Fibroblast of the aortic adventitia (primary cell): ENCODE measurements around the gene PROSER3. TPM values are rescaled to one million over a fixed set of nuclear protein-coding genes. Genes with fewer than 3 reads are reported as not detected.

Experiments used
- DNase-seq: peaks from one replicate; pipeline ENCODE4 v3.0.0-alpha.2; 2010; ENCODE audit warnings: low read depth
- H3K4me3 ChIP-seq: 2 replicates; pipeline ENCODE4 v1.5.1; 2011; ENCODE audit warnings: low read depth, mild to moderate bottlenecking, control low read depth, low read length, moderate library complexity
- total RNA-seq: library from RNA; depleted of rRNA; stranded (reverse); fragments of >200 nt; gene quantifications from 2 replicates; pipeline ENCODE4 v1.2.3, GENCODE V29; 2012; ENCODE audit warnings: low replicate concordance
- TF ChIP-seq, protein P1 (sequence below): IDR thresholded peaks from 2 replicates; pipeline ENCODE4 v1.5.1; 2011; ENCODE audit warnings: mild to moderate bottlenecking, low read length, control low read depth, inconsistent platforms; ENCODE audit not compliant: insufficient read depth

PROSER3 gene
- total RNA-seq, 1 donor = 10.8 TPM

DNA sequence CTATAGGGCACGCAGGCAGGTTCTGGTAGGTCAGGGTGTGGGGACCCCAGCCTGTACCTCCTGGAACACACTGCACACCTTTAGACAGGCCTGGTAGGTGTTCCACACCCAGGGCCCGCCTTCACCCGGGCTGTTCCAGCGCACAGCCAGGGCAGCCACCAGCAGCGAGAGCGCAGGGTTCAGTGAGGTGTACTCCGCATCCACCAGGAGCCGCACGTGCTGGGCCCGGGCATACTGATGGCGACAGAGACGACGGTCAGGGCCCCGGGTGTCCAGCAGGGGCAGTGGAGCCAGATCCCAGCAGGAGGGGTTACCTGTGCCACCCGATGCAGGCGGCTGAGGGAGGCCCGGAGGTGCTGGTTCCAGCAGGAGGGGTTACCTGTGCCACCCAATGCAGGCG is 48.6 kb downstream of the PROSER3 start:
- H3K4me3 ChIP-seq = no peak overlapping the region
- no peak for DNase-seq
- TF ChIP-seq, protein P1, sequence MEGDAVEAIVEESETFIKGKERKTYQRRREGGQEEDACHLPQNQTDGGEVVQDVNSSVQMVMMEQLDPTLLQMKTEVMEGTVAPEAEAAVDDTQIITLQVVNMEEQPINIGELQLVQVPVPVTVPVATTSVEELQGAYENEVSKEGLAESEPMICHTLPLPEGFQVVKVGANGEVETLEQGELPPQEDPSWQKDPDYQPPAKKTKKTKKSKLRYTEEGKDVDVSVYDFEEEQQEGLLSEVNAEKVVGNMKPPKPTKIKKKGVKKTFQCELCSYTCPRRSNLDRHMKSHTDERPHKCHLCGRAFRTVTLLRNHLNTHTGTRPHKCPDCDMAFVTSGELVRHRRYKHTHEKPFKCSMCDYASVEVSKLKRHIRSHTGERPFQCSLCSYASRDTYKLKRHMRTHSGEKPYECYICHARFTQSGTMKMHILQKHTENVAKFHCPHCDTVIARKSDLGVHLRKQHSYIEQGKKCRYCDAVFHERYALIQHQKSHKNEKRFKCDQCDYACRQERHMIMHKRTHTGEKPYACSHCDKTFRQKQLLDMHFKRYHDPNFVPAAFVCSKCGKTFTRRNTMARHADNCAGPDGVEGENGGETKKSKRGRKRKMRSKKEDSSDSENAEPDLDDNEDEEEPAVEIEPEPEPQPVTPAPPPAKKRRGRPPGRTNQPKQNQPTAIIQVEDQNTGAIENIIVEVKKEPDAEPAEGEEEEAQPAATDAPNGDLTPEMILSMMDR = no peak

DNA sequence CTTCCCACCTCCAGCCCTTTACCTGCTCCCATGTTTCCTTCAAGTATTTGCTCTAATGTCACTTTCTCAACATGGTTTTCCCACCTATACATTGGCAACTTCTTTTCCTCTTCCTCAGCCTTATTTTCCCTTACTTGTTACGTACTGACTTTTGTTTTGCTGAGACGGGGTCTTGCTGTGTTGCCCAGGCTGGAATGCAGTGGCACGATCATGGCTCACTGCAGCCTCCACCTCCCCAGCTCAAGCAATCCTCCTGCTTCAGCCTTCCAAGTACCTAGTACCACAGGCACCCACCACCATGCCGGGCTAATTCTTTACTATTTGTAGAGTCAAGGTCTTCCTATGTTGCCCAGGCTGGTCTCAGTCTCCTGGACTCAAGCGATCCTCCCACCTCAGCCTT is 49.7 kb downstream of the PROSER3 start:
- no peak overlapping the region for H3K4me3 ChIP-seq
- TF ChIP-seq, protein P1 = no peak
- no peak for DNase-seq

DNA sequence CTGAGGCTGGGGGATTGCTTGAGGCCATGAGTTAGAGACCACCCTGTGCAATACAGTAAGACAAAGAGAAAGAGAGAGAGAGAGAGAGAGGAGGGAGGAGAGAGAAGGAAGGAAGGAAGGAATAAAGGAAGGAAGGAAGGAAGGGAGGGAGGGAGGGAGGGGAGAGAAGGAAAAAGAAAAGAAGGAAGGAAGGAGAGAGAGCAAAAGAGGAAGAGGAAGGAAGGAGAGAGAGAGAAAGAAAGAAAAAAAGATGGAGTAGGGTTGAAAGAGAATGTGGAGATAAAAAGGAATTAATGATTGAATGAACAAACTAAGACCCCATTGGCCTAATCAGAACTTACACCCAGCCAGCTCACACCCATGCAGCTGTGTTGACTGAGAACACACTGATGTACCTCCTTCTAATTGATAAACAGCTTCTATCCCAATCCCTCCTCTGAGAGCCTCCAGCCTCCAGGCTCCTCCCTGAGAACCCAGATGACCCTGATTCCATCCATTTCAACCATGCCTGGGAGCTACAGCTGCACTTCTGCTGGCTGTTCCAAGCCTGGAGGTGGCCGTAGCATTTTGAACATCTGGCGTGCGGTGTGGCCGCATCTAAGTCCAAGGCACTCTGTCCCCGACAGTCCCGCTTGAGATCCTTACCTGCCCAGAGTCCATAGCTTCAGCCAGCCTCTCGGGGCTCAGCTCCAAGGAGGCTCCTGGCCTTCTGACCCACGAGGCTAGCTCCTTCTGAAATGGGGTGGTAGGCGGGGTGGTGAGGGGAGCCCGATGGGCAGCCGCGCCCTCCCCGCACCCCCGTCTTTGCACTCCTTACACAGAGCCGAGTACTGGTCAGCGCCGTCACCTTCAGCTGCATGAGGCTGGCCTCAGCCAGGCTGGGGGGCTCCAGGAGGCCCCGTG is 53.6 kb downstream of the PROSER3 start:
- H3K4me3 ChIP-seq = no peak overlapping the region
- no peak for DNase-seq
- TF ChIP-seq, protein P1 = no peak

DNA sequence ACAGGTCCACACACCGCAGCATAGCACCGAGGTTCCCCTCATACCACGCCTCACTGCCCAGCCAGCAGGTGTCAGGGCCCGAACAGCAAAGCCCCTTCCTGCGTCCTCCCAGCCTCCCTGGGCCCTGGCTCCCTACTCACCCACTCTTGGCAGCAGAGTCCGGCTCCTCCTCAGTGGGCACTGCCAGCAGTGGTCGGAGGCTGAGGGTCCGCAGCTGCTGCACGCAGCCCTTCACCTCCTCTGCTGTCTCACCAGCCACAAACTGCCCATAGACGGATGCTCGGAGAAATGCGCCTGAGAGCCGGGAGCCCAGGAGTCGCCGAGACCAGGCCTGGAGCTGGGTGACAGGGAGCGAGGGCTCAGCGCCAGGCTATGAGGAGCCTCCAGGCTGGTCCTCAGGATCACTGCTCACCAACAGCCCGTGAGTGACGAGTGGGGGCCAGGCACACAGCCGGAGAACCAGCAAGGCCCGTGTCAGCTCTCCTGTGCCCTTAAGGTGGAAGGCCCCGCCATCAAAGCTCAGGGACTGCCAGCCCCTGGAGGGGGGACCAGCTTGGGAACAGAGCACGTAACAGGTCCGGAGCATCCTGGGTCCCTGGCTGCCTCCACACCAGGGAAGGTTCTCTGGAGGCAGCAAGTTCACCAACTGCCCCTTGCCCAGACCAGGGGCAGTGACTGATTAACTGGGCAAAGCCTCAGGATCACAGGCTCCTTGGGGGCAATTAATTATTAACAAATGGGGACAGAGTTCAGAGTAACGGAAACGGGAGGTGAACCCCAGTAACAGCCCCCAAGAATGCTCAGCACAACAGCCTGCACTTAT is 54.5 kb downstream of the PROSER3 start, which contains the start of gene PRODH2:
Gene PRODH2 (minus strand): TSS at position 626 of the 823 bp plus-strand sequence. CDS start 40 bp downstream, at position 586.
- H3K4me3 ChIP-seq = no peak within 1 kb of the TSS
- DNase-seq = no peak
- TF ChIP-seq, protein P1 = no peak

DNA sequence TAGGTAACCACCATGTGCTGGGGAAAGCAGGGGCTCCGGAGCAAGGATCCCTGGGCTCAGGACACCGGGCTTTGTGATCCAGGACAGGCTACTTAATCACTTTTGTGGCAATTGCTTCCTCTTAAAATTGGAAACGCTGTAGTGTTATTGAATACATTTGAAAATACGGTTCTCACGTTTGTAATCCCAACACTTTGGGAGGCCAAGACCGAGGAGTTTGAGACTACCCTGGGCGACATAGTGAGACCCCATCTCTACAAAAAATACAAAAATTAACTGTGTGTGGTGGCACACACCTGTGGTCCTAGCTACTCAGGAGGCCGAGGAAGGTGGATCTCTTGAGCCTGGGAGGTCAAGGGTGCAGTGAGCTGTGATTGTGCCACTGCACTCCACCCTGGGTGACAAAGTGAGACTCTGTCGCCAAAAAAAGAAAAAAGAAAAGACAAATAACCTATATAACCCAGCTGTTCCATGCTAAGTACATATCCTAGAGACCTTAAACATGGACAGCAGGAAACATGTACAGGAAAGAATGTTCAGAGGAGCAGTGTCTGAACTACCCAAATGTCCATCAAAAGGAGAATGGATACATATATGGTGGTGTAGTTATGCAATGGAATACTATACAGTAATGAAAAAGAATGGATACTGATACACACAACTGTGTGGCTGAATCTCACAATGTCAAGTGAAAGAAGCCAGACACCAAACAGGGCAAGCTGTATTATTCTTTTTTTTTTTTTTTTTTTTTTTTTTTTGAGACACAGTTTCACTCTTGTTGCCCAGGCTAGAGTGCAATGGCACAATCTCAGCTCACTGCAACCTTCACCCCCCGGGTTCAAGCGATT is 55.3 kb downstream of the PROSER3 start:
- DNase-seq = no peak
- H3K4me3 ChIP-seq = no peak overlapping the region
- TF ChIP-seq, protein P1 = no peak

DNA sequence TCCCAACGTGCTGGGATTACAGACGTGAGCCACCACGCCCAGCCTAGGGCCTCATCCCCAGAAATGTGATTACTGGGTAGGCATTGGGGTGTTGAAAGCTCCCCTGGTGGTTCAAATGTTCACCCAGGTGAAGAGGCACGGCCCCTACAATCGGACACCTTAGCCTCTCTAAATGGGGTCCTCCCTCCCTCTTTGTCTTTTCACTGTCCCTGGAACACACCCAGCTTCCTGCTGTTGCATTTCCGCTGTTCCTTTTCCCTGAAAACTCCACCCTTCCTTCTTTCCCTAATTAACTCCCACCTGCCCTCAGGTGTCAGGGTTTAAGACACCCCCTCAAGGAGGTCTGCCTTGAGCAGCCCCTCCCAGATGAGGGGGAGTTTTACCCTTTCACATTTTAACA is 58.3 kb downstream of the PROSER3 start:
- DNase-seq = no peak
- H3K4me3 ChIP-seq = no peak overlapping the region
- TF ChIP-seq, protein P1 = no peak
